HL-60 (cell line): ENCODE measurements around the gene DOCK9.

Source experiments
- CTCF ChIP-seq: IDR thresholded peaks from one replicate; pipeline ENCODE4 v1.5.1; 2011; ENCODE audit warnings: low read length, control low read depth, inconsistent platforms; ENCODE audit not compliant: insufficient read depth
- POLR2AphosphoS5 ChIP-seq: IDR thresholded peaks from 2 replicates; pipeline ENCODE4 v1.6.1; 2012; ENCODE audit warnings: low read depth
- REST ChIP-seq: IDR thresholded peaks from 2 replicates; pipeline ENCODE4 v1.6.1; 2012; ENCODE audit warnings: low read depth; ENCODE audit not compliant: insufficient replicate concordance

- no peak for TF ChIP-seq CTCF
- TF ChIP-seq REST, result no peak
- TF ChIP-seq POLR2AphosphoS5, result no peak
These were observed 33.5 kb downstream of the DOCK9 start for GRCh38 chr13:98944336-98944735.
